Measurements from ENCODE around the gene MCTP1. TPM values are rescaled to one million over a fixed set of nuclear protein-coding genes. Genes with fewer than 3 reads are reported as not detected.

MCTP1 gene
- total RNA-seq, 1 donor from 2014 or later = 9.9 TPM

Other genes with a start within 250 kb of the MCTP1 start
- not detected for gene FAM81B, start 106.3 kb upstream of the MCTP1 start, total RNA-seq

Data from mucosa of gallbladder (tissue), 1 donor.